ENCODE results near the gene TRIM46. TPM values are rescaled to one million over a fixed set of nuclear protein-coding genes. Genes with fewer than 3 reads are reported as not detected.
"Not testable (repeated sequence)": the region's sequence is repeated elsewhere in the genome, so short reads cannot be mapped to it uniquely, and the experiment has no call there.

The TRIM46 gene
- total RNA-seq, 1 donor from 2014 or later: 4.9 TPM

DNA sequence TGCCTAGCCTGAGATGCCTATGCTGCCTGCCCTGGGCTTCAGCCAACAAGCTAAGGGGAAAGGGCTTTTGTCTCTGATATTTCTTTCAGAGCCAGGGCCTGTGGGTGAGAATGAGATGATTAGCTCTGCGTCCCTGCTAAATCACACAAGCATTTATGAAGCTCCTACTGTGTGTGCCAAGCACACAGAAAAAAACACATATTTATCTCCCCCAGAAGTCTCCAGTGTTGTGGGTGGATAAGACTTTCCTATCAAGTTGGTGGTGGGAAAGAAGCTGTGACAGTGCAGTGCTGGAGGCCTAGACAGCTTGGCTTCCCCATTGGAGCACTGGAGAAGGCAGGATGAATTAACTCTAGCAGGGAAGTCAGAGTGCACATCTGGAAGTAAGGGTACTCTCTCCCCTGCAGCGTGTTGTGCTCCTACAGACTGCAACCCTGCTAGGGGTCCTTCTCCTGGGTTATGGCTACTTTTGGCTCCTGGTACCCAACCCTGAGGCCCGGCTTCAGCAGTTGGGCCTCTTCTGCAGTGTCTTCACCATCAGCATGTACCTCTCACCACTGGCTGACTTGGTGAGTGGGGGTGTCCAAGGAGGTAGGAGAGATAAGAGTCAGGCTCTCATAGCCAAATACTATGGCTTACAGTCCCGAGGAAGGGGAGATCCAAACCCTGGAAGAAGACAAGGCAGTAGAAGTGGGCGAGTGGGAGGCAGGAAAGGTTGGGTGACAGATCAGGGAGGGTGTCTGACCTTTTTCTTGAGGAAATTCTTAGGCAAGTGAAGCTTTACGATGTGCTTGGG is 36.3 kb upstream of the TRIM46 start:
- DNase-seq (ENCODE audit: low read depth, low spot score): no peak

- DNase-seq (ENCODE audit: low read depth, low spot score): peak; percentile 33
These were observed 33.6 kb upstream of the TRIM46 start, which contains the start of gene DPM3 for GRCh38 chr1:155139895-155140629. Gene DPM3, minus strand, starts transcription at chr1:155140531. Its CDS starts 291 bp downstream, at chr1:155140240.

GRCh38 chr1:155140630-155140953 is 33.1 kb upstream of the TRIM46 start:
- DNase-seq (ENCODE audit: low read depth, low spot score): no peak

GRCh38 chr1:155141749-155142148 is 31.9 kb upstream of the TRIM46 start:
- DNase-seq (ENCODE audit: low read depth, low spot score): no peak

GRCh38 chr1:155145491-155145890 is 28.2 kb upstream of the TRIM46 start:
- no peak for DNase-seq (ENCODE audit: low read depth, low spot score)

- DNase-seq (ENCODE audit: low read depth, low spot score): not testable (repeated sequence)
These were observed 17.5 kb upstream of the TRIM46 start for GRCh38 chr1:155155996-155156643.

DNA sequence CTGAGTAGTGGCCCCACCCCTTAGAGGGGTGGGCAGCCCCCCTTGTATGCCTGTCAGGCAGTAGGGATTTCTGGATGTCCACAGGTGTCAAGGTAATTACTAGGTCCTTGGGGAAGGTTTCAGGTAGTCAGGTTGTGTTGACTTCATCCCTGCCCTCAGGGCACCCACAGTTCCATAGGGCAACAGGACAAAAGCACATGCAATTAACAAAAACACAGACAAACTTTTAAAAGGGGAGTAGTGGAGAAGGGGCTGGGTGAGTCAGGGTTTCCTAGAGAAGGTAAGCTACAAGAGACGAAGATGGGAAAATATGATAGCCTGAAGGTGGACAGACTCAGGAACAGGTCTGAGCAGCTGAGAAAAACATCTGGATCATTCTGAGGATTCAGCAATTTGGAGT is 14.7 kb upstream of the TRIM46 start:
- no peak for DNase-seq (ENCODE audit: low read depth, low spot score)

GRCh38 chr1:155160128-155160527 is 13.5 kb upstream of the TRIM46 start:
- DNase-seq (ENCODE audit: low read depth, low spot score): no peak

DNA sequence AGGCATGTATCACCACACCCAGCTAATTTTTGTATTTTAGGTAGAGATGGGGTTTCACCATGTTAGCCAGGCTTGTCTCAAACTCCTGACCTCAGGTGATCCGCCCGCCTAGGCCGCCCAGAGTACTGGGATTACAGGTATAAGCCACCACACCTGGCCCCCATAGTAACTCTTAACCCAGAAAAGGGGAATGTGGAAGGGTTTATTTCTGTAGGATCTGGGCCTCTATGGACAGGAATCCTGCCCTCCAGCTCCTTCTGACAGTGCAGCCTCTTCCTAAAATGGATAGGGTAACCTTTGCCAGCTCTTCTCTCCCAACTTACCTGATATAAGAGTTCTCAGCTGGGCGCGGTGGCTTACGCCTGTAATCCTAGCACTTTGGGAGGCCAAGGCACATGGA is 11.0 kb upstream of the TRIM46 start:
- DNase-seq (ENCODE audit: low read depth, low spot score): not testable (repeated sequence)

- DNase-seq (ENCODE audit: low read depth, low spot score): not testable (repeated sequence)
These were observed 9.9 kb upstream of the TRIM46 start for GRCh38 chr1:155163785-155164184.

DNA sequence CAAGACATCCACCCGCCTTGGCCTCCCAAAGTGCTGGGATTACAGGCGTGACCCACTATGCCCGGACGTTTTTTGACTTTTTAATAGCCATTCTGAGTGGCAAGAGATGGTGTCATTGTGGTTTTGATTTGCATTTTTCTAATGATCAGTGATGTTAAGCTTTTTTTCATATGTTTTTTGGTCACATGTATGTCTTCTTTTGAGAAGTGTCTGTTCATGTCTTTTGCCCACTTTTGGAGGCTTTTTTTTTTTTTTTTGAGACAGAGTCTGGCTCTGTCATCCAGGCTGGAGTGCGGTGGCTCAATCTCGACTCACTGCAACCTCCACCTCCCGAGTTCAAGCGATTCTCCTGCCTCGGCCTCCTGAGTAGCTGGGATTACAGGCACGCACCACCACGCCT is 9.0 kb upstream of the TRIM46 start:
- DNase-seq (ENCODE audit: low read depth, low spot score): not testable (repeated sequence)

GRCh38 chr1:155166051-155166470 is 7.6 kb upstream of the TRIM46 start:
- no peak for DNase-seq (ENCODE audit: low read depth, low spot score)

DNA sequence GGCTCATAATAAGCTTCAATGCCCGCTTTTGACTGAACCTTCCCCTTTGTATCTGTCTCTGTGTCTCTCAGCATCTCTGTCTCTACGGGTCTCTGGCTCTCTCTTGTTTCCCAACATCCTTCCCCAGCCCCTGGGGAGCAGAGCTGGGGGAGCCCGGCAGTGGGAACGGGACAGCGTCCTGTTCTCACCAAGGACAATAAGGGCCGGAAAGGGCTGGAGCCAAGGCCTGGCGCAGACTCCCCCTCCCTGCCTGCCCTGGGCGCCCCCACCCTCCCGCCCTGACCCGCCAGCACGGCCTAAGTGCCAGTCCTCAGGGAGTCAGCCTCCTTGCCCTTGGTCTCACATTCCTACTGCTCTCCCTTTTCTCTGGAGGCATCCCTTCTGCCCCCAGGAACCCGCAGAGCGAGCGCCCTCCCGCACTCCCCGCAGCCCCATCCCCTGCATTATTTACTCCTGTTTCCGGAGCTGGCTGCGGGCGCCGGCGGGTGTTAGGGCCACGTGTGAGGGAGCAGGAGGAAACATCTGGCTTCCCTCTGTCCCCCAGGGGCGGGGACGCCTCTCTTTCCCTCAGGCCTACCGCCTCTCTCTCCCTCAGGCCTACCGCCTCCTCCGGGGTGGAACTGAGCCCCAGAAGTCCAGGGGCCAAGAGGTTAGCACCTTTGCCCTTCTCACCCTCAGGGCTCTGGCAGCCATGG is 7.0 kb upstream of the TRIM46 start:
- peak; percentile 79 for DNase-seq (ENCODE audit: low read depth, low spot score)

GRCh38 chr1:155167166-155168104 is 6.2 kb upstream of the TRIM46 start:
- peak; percentile 83 for DNase-seq (ENCODE audit: low read depth, low spot score)

GRCh38 chr1:155168105-155168445 is 5.6 kb upstream of the TRIM46 start:
- DNase-seq (ENCODE audit: low read depth, low spot score): not testable (repeated sequence)

DNA sequence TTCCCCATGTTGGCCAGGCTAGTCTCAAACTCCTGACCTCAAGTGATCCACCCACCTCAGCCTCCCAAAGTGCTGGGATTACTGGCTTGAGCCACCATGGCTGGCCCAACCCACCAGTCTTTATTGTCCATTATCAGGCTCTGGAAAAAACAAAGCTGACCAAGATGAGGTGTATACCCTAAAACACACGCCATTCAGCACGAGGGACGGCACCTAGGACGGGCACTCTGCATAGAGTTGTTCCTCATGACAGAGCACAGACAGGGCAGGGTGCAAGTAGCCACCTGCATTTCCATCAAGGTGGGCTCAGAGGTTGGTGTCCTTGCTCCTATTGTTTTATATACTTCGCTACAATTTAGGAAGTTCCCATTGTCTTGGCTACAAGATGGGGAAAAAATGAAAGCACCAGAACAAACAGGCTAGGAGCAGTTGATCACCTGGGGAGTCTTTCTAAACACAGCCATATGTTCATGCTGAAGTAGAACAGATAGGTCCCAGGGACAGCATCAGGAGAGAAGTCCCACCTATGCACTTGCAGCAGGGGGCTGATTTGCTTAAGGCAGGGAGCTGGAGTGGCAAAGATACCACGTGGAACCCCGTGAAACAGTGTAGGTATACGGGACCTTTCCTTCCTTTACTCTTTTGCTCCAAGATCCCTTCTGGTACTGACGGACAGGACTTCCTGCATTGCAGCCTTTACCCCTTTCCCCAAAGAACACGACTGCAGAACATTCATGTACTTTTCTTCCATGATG is 5.0 kb upstream of the TRIM46 start:
- no peak for DNase-seq (ENCODE audit: low read depth, low spot score)

- DNase-seq (ENCODE audit: low read depth, low spot score): no peak
These were observed 4.1 kb upstream of the TRIM46 start for GRCh38 chr1:155169541-155169940.

DNA sequence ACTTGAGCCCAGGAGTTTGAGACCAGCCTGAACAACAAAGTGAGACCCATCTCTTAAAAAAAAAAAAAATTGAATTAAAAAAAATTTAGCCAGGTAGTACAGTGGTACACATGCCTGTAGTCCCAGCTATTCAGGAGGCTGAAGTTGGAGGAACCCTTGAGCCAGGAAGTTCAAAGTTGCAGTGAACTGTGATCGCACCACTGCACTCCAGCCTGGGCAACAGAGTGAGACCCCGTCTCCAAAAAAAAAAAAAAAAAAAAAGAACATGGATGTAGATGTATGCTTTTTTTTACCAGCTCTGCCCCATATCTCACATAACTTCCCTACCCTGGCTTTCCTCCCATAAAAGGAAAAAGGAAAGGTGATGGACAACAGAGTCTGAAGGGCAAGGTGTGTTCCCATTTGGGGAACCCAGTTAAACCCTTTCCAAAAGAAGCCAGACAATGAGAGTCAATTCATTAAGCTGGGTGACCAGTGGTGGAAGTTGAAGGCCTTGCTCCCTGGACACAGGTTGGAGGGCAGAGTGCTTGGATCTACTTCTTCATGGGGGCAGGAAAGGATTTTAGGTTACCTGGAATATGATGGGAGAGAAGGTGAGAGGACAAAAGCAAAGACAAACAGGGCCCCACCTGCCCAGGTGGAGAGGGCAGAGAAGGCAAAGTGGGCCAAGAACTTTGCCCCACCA is 3.4 kb upstream of the TRIM46 start:
- no peak for DNase-seq (ENCODE audit: low read depth, low spot score)

GRCh38 chr1:155170806-155171205 is 2.8 kb upstream of the TRIM46 start:
- no peak for DNase-seq (ENCODE audit: low read depth, low spot score)
